C4-2B (cell line): ENCODE data around the gene CDK5RAP1.
A peak's percentile ranks its signal among the peaks of the same experiment; 100 is the strongest.

Experiments
- H3K27ac ChIP-seq: fragments of 450-650 bp; 2 replicates; pipeline ENCODE4 v1.5.1; 2017
- CTCF ChIP-seq: fragments of 450-650 bp; conservative IDR thresholded peaks from 2 replicates; pipeline ENCODE4 v1.5.1; 2017; ENCODE audit warnings: mild to moderate bottlenecking
- ZFX ChIP-seq: fragments of 450-650 bp; IDR thresholded peaks from 2 replicates; pipeline ENCODE4 v1.6.1; 2017

The CDK5RAP1 gene

DNA sequence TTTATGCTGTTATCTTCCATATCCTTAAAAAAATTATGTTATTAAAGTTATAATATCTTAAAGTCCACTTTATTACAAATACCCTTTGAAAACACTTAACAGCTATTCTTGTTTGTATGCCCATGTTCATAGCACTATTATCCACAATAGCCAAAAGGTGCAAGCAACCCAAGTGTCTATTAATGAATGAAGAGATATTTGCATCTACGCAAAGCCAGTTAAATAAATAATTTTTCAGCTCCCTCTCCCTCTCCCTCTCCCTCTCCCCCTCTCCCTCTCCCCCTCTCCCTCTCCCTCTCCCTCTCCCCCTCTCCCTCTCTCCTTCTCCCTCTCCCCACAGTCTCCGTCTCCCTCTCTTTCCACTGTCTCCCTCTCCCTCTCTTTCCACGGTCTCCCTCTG is 13.1 kb downstream of the CDK5RAP1 start:
- no peak overlapping the region for H3K27ac ChIP-seq
- TF ChIP-seq ZFX (no peak), CTCF (no peak)

GRCh38 chr20:33387177-33387576 is 14.1 kb downstream of the CDK5RAP1 start:
- TF ChIP-seq ZFX (no peak), CTCF (no peak)
- H3K27ac ChIP-seq: peak overlapping the region; percentile 14; the same call in 1 of the 2 replicates

GRCh38 chr20:33386673-33387072 is 14.6 kb downstream of the CDK5RAP1 start:
- no peak for TF ChIP-seq CTCF
- TF ChIP-seq ZFX: no peak
- H3K27ac ChIP-seq: no peak overlapping the region; the same call in 1 of the 2 replicates

DNA sequence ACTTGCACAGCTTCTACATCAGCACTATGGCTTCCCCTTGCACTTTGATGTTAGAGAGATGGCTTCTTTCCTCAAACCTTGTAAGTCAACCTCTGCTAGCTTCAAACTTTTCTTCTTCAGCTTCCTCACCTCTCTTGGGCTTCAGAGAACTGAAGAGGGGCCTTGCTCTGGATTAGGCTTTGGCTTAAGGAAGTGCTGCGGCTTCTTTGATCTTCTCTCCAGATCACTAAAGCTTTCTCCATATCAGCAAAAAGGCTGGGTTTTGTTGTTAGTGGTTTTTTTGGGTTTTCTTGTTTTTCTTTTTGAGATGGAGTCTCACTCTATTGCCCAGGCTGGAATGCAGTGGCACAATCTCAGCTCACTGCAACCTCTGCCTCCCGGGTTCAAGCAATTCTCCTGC is 24.0 kb downstream of the CDK5RAP1 start:
- TF ChIP-seq ZFX (no peak), CTCF (no peak)
- no peak overlapping the region for H3K27ac ChIP-seq

DNA sequence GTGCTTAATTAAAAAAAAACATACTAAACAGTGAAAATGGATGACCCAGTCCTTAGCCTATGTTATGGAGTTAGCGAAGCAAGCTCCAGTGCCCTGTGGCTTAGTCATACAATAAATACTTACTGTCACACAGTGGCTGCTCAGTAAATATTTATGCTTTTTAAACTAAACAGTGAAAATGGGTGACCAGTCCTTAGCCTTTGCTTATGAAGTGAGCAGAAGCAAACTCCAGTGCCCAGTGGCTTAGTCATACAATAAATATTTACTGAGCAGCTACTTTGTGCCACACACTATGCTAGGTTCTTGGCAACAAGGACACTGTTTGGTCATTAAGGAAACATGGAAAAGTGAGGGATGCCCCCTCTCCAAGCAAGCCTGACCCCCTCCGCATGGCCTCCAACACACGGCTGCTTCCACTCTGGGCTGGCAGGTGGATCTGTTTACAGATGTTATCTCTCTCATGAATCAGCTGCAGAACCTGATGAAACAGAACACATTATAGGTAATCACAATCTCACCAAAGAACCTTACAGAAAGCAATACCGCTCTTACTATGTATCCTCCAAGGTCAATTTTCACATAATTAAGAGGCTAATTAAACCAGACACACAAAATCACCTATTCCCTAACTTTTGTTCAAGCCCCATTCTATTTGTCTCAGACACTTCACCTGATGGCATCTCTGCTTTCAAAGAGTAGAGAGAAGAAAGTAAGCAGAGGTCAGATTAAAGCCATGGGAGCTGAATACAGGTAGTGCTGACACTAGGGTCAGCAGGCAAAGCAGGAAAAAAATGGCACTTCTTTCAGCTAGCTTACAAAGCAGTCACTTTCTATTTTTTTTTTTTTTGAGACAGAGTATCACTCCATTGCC is 27.3 kb downstream of the CDK5RAP1 start:
- TF ChIP-seq ZFX (no peak), CTCF (no peak)
- peak overlapping the region; percentile 88 for H3K27ac ChIP-seq

GRCh38 chr20:33372993-33373441 is 28.3 kb downstream of the CDK5RAP1 start:
- peak overlapping the region; percentile 73 for H3K27ac ChIP-seq
- TF ChIP-seq CTCF: no peak
- no peak for TF ChIP-seq ZFX

- TF ChIP-seq ZFX: no peak
- TF ChIP-seq CTCF: no peak
- no peak overlapping the region for H3K27ac ChIP-seq
Measured at GRCh38 chr20:33370291-33370690, 31.0 kb downstream of the CDK5RAP1 start.
